Activated gamma-delta T cell treated with Interleukin-2 at 50 U/mL for 16 hours (primary cell): ENCODE measurements around the gene RS1.

Source experiments
- DNase-seq: peaks from one replicate; pipeline ENCODE4 v3.0.0-alpha.2; 2020

Gene RS1

DNA sequence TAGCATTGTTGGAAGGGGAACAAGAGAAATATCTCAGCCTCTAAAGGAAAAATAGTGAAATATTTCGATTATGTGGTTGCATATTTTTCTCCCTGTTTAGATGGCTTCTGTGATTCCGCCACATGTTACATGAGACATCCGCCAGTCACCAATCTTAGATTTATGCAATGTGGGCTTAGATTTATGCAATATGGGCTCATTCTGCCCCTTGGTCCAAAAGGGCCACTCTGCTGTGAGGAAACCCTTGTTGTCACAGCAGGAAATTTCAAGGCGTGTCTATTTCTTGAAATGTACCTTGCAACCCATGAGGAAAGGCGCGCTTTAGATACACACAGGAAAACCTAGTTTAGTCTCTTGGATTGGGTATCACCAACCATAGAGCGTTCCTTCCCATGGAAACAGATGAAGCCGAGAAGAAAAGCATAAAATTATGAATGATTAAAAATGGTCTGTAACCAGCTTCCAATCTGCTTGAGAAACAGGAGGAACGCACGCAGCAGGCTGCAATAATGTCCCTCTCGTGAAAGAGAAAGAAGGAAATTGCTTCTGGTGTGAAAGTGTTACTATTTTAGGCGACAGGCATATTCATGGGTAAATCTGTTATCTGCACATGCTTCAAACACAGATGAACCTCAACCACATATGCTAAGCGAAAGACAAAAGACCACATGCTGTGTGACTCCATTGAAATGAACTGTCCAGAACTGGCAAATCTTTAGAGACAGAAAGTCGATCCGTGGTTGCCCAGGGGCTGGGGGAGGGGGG is 3.7 kb downstream of the RS1 start:
- DNase-seq: no peak

- DNase-seq: no peak
These were observed 5.3 kb downstream of the RS1 start for GRCh38 chrX:18666614-18667013.

GRCh38 chrX:18664947-18665346 is 7.0 kb downstream of the RS1 start:
- no peak for DNase-seq

GRCh38 chrX:18661273-18661672 is 10.6 kb downstream of the RS1 start:
- no peak for DNase-seq

DNA sequence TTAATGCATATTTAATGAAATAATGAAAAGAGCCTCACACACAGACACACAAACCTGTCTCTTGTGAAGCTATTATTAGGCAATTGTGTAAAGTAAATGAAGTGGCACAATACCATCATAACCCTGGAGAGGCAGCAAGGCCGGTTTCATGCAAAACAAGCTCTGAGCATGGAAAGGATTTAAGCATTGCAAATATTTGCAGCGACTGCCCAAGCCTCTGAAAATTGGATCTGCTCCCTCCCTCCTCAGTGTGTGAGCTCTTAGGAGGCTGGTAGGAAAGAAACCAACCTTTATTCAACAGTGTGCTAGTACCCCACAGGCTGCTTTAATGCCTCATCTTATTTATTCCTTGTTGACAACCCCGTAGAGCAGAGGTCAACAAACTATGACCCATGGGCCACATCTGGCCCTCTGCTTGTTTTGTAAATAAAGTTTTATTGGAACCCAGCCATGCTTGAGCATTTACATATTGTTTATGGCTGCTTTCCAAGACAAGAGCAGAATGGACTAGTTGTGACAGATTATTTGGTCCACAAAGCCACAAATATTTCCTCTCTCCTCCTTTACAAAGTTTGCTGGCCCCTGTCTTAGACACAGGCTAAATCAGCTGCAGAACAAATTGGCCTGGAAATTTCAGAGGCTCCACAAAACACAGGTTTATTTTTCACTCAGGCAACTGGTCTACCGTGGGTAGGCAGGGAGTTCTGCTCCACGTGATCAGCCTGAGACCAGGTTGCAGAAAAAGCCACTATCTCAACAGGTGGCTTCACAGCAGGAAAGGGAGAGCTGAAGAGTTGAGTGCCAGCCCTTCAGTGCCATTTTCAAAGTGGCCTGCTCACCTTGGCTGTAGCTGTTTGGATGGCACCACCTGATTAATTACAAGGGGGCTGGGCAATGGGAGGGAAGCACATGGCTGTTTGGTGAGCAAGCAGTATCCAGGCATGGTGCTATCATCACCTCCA is 16.8 kb downstream of the RS1 start:
- DNase-seq: no peak

DNA sequence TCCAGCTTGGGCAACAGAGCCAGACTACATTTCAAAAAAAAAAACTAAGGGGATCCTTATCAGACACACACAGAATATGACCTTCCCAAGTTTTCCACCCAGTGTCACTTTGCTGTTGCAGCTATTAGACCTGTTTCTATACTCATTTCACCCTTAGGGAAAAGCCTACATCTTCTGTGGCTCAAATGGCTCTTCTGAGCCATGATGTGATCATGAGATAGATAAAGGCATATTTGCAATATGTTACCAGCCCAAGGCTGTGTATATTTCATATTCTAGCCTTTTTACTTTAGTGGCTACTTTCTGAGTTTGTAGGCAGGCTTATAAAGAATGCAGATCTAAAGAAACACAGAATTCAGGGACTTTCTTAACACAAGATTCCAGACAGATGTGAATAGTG is 19.3 kb downstream of the RS1 start:
- DNase-seq: no peak

- no peak for DNase-seq
These were observed 21.2 kb downstream of the RS1 start for GRCh38 chrX:18650662-18651061.

DNA sequence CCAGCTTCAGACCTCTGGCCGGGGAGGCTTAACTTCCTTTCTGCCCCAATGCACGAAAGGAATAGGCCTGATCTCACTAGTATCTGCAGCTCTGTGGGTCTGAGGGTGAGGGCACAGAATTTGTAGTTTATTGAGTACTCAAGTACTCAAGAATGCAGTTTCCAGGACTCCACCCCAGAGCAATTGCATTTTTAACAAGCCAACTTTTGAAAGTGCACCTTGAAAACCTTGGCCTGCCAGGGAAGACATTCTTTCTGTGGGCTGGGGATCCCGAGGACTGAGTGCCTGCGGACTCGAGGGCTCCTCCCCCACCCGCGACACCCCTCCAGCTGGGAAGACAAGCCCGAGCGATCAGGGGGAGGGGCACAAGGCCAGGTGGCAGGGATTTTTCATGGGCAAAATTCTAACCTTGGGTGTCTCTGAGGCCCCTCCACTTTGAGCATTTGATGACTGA is 22.4 kb downstream of the RS1 start:
- no peak for DNase-seq

DNA sequence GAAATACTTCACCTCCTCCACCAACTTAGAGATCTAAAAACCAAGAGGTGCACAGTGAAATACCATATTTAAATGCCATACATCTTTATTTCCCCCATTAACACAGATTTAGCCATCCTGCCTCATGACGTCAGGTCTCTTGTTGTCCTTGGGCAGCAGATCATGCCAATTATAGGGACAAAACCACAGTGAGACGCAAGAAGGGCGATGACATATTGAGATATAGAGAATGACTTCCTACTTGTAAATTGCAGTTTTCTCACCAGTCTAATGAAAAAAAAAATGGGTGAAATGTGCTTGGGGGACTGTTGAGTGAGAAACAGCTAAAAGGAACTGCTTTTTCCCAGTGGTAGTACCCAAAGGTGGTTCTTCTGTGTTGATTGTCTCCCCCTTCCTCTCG is 24.3 kb downstream of the RS1 start:
- no peak for DNase-seq

DNA sequence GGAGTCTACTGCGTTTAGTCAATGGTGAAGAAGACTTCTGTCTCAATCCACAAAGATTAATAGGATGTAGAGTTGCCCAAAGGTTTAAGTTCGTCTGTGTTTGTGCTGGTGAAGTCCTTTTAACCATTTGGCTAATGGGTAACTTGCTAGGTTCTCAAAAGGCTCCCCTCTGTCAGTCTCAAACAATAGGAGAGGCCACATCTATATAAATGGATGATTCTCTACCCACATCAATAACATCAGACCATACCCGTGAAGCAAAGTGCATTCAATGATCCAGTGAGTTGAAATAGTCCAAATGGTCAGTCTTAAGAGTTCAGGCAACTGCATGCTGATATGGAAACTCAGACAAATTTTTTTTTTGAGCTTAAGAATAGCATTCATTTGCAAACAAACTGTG is 28.1 kb downstream of the RS1 start:
- no peak for DNase-seq

DNA sequence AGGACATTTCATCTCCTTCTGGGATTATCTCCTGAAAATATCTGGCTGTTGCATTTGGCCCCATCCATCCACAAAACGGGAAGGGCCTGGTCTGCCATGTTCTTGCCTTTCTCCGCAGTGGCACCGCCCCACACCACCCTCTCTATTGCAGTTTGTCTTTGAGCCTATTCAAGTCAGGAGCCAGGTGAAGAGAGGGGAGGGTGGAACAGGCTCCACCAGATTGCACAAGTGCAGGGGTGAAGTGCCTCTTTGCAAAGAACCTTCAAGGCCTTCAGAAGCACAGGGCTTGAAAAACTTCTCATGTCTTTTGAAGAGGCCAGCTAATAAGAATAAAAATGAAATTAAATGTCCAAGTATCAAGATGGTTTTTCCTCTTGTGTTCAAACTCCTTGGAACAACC is 28.7 kb downstream of the RS1 start:
- DNase-seq: no peak

DNA sequence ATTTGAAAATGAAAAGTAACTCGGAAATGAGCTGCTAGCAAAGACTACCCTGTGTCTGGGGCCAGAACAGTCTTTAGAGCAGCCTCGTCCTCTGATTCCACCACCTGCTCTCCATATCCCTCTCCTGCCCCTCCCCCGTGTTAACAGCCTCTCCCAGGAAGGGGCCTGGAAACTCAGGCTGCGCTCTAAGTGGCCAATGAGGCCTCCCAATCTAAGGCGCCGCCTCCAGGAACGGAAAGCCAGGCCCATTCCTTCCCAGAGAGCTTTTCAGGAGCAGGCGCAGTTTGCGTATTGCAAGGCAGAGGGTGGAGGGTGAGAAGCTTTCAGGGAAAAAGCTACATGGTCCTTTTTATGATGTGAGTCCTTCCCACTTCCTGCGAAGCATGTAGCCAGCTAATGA is 31.2 kb downstream of the RS1 start:
- DNase-seq: no peak

DNA sequence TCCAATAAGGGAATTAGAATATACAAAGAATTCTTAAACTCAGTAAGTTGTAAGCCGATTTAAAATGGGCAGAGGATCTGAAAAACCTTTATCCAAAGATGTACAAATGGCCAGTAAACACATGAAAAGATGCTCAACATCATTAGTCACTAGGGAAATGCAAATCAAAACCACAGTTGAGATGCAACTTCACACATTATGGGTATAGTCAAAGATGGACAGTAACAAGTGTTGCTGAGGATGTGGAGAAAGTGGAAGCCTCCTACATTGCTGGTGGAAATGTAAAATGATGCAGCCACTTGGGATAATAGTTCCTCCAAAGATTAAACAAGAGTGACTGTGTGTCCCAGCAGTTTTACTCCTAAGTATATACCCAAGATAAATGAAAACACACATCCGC is 32.6 kb downstream of the RS1 start:
- no peak for DNase-seq

DNA sequence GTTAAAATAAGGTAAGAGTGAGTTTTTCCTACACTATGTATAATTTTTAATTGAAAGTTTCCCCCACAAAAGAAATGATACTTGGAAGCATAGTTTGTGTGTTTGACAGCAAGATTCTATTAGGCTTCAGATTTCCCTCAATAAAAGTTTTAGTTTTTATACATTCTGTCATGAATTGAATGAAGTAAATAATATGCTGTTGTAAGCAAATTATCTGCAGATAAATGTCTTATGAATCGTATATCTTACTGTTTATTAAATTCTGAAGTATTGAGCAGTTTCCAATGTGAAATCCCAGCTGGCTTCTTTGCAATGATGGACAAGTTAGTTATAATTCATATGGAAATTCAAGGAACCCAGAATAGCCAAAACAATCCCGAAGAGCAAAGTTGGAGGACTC is 33.5 kb downstream of the RS1 start:
- no peak for DNase-seq

DNA sequence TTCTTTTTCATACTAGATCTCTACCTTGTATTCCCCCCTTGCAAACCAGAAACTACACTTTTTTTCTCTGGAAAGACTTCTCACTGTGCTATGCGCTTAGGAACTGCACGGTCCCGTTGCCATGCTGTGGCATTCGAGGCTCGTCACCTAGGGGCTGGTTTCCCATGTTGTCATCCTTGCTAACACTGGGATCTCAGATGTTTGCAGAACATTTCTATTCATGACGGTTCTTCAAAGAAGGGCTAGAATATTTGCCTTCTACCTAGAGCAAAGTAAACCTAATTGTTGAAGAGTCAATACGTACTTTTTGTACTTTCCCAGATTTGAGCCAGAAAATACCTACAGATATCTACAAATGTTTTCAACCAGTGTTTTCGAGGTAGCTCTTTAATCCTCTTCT is 41.0 kb downstream of the RS1 start:
- DNase-seq: no peak

- DNase-seq: no peak
These were observed 47.3 kb downstream of the RS1 start for GRCh38 chrX:18624599-18624998.

- DNase-seq: no peak
These were observed 51.6 kb downstream of the RS1 start for GRCh38 chrX:18620349-18620748.

DNA sequence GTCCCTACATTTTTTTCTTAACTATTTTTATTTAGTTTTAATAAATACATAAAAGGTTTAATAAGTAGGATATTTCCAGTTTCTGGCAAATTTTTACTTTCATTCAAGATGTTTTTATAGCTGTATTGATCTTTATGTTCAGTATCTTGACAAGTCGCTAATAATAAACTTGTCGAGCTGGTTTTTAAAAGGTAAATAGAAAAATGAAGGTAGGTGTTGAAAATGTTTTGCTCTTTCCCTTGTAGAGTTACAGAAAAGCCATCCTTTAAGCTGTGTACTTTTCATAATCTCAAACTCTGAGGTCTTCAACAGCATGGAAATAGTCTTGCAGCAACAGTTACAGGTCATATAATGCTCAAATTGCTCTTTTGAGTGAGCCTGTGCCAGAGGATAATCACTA is 52.6 kb downstream of the RS1 start:
- DNase-seq: no peak

- DNase-seq: no peak
These were observed 54.5 kb downstream of the RS1 start for GRCh38 chrX:18617407-18617750.

GRCh38 chrX:18616688-18617406 is 55.1 kb downstream of the RS1 start:
- DNase-seq: no peak

DNA sequence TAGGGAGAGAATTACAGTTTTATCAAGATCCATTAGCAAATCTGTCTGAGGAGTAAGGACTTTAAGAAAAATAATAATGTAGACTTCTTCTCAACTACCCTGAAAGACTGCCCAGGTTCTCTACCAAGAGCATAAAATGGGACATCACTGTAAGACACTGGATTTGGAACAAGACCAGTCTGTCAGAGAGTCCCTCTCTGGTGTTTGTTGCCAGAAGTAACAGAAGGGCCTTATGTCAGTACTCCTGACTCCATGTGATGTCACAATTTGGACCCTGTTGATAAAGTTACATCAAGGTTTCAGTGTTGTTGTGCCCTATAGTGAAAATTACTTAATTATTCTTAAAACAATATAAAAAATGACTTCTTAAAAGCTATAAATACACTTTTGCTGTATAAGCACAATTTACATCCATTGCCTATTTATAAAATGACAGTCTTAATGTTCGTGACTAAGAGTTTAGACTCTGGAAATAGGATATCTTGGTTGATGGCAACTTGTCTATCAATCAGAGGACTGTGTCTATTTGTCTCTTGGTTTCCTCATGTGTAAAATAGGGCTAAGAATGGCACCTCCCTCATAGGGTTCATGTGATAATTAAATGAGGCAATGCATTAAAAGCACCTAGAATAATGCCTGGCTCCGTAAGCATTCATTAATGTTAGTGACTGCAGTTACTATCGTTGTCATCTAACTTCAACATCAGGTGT is 57.8 kb downstream of the RS1 start:
- DNase-seq: no peak

- no peak for DNase-seq
These were observed 63.9 kb downstream of the RS1 start for GRCh38 chrX:18607966-18608365.

GRCh38 chrX:18598413-18598812 is 73.5 kb downstream of the RS1 start:
- no peak for DNase-seq
